Mucosa of descending colon (tissue), 3 donors: ENCODE data around the gene TAS2R16. TPM values are rescaled to one million over a fixed set of nuclear protein-coding genes. Genes with fewer than 3 reads are reported as not detected.

Experiments
- ATAC-seq: fragments of 200-7000 bp; cut with Tn5 transposase; one replicate; pipeline ENCODE4 v1.9.1; 2020; ENCODE audit warnings: mild to moderate bottlenecking, moderate library complexity
- DNase-seq, 3 donors: peaks; one replicate each; pipeline ENCODE4 v3.0.0-alpha.2; 2020
- H3K36me3 ChIP-seq: fragments of 200-600 bp; one replicate; pipeline ENCODE4 v1.8.0; 2021; ENCODE audit warnings: low read depth, mild to moderate bottlenecking
- H3K4me1 ChIP-seq: fragments of 200-600 bp; one replicate; pipeline ENCODE4 v1.8.0; 2021; ENCODE audit warnings: low read depth, mild to moderate bottlenecking
- H3K4me3 ChIP-seq: fragments of 200-600 bp; one replicate; pipeline ENCODE4 v1.8.0; 2021; ENCODE audit warnings: mild to moderate bottlenecking
- H3K9me3 ChIP-seq: fragments of 200-600 bp; one replicate; pipeline ENCODE4 v1.8.0; 2021; ENCODE audit warnings: mild to moderate bottlenecking
- CTCF ChIP-seq: fragments of 200-600 bp; IDR thresholded peaks from one replicate; pipeline ENCODE4 v1.8.0; 2022; ENCODE audit warnings: antibody characterized with exemption, mild to moderate bottlenecking
- intact Hi-C, 2 donors: fragments of 100-400 bp; cut with DNase I in 1 of 2; cut with micrococcal nuclease in 1 of 2; formaldehyde crosslinking; loops; one replicate each; pipeline versions ENCODE4 v1.11.0 to v1.11.1; 2022; cut with DNase I, micrococcal nuclease
- total RNA-seq, 3 donors: library from RNA; stranded (reverse); fragmentation: NEBNext Ultra II Directional in 2 of 3; extraction: Animal tissue kit (Norgen Biotek cat#: 25700) in 2 of 3; gene quantifications; one replicate each; pipeline versions ENCODE4 v1.2.1 to v1.2.4, GENCODE V29; 2021 to 2023
- donor health status: DM: no; HTN: no; CAD: no; lungs with moderate emphysema.
- donor health status: DM: no; HTN: no; CAD: no.
- donor health status: DM: no; HTN: yes; CAD: no.

Gene TAS2R16
- total RNA-seq, 3 donors from 2014 or later = not detected

GRCh38 chr7:122988333-122988732 is 7.2 kb downstream of the TAS2R16 start:
- Histone ChIP-seq H3K9me3 (no peaks in the 10 kb centered on the region), H3K36me3 (no peaks in the 10 kb centered on the region), H3K4me1 (no peaks in the 10 kb centered on the region), H3K4me3 (no peak overlapping the region)
- ATAC-seq (no peak), DNase-seq (no peak)
- TF ChIP-seq CTCF = no peak
- intact Hi-C loops = no loop called here

GRCh38 chr7:122987463-122987862 is 8.0 kb downstream of the TAS2R16 start:
- ATAC-seq (no peak), DNase-seq (no peak)
- TF ChIP-seq CTCF = no peak
- H3K9me3 ChIP-seq = no peaks in the 10 kb centered on the region
- no peak overlapping the region for H3K4me3 ChIP-seq
- H3K36me3 ChIP-seq = no peaks in the 10 kb centered on the region
- no peaks in the 10 kb centered on the region for H3K4me1 ChIP-seq
- intact Hi-C loops = no loop called here

- H3K4me3 ChIP-seq = no peak overlapping the region
- intact Hi-C loops = no loop called here
- DNase-seq (no peak), ATAC-seq (no peak)
- H3K9me3 ChIP-seq = no peaks in the 10 kb centered on the region
- TF ChIP-seq CTCF = no peak
- no peaks in the 10 kb centered on the region for H3K4me1 ChIP-seq
- H3K36me3 ChIP-seq = no peaks in the 10 kb centered on the region
Observed at GRCh38 chr7:122984021-122984420, 11.5 kb downstream of the TAS2R16 start.

GRCh38 chr7:122983261-122983660 is 12.2 kb downstream of the TAS2R16 start:
- no peak for DNase-seq
- ATAC-seq = no peak
- no peaks in the 10 kb centered on the region for H3K36me3 ChIP-seq
- no peaks in the 10 kb centered on the region for H3K9me3 ChIP-seq
- H3K4me1 ChIP-seq = no peaks in the 10 kb centered on the region
- no peak for TF ChIP-seq CTCF
- no peak overlapping the region for H3K4me3 ChIP-seq
- intact Hi-C loops = no loop called here

- no peak overlapping the region for H3K4me3 ChIP-seq
- H3K9me3 ChIP-seq = no peaks in the 10 kb centered on the region
- H3K4me1 ChIP-seq = no peaks in the 10 kb centered on the region
- no peak for DNase-seq
- no peaks in the 10 kb centered on the region for H3K36me3 ChIP-seq
- no peak for TF ChIP-seq CTCF
- intact Hi-C loops = no loop called here
- no peak for ATAC-seq
Observed at GRCh38 chr7:122975341-122975740, 20.2 kb downstream of the TAS2R16 start.

- intact Hi-C loops = no loop called here
- H3K4me1 ChIP-seq = no peaks in the 10 kb centered on the region
- TF ChIP-seq CTCF = no peak
Observed at GRCh38 chr7:122974229-122974628, 21.3 kb downstream of the TAS2R16 start.

More at GRCh38 chr7:122974229-122974628, 21.3 kb downstream of the TAS2R16 start:
- no peaks in the 10 kb centered on the region for H3K36me3 ChIP-seq
- H3K9me3 ChIP-seq = no peaks in the 10 kb centered on the region
- H3K4me3 ChIP-seq = no peak overlapping the region
- ATAC-seq (no peak), DNase-seq (no peak)
